Hematopoietic multipotent progenitor cell treated with erythropoietin and hydrocortisone succinate and interleukin-3 and kit ligand, for 15 days (in vitro differentiated cells): ENCODE data around the gene HDAC5.
"Not testable (repeated sequence)": the region's sequence is repeated elsewhere in the genome, so short reads cannot be mapped to it uniquely, and the experiment has no call there.

Source experiments
- DNase-seq: peaks from one replicate; pipeline ENCODE4 v3.0.0-alpha.2; 2015; ENCODE audit warnings: low spot score

The HDAC5 gene

GRCh38 chr17:44123356-44124117, at the start of gene HDAC5:
Gene HDAC5, minus strand, starts transcription at chr17:44123641. Its CDS starts 6,126 bp downstream, at chr17:44117515.
- peak; percentile 91 for DNase-seq

- no peak for DNase-seq
These were observed 48.6 kb upstream of the HDAC5 start for GRCh38 chr17:44171931-44172455.

GRCh38 chr17:44170499-44171201, 47.2 kb upstream of the HDAC5 start, which contains the start of gene ASB16:
Gene ASB16, plus strand, starts transcription at chr17:44170704. Its CDS starts 86 bp downstream, at chr17:44170790.
- DNase-seq = no peak

- no peak for DNase-seq
These were observed 46.7 kb upstream of the HDAC5 start for GRCh38 chr17:44170135-44170498.

- DNase-seq = no peak
These were observed 43.9 kb upstream of the HDAC5 start for GRCh38 chr17:44167181-44167861.

GRCh38 chr17:44164476-44164875, 41.0 kb upstream of the HDAC5 start:
- no peak for DNase-seq

GRCh38 chr17:44159519-44160210, 36.2 kb upstream of the HDAC5 start:
- DNase-seq = peak; percentile 55

- DNase-seq = no peak
These were observed 32.0 kb upstream of the HDAC5 start for GRCh38 chr17:44155488-44155887.

- DNase-seq = no peak
These were observed 29.4 kb upstream of the HDAC5 start for GRCh38 chr17:44152875-44153274.

- no peak for DNase-seq
These were observed 26.4 kb upstream of the HDAC5 start for GRCh38 chr17:44149750-44150329.

GRCh38 chr17:44149066-44149465, 25.6 kb upstream of the HDAC5 start:
- DNase-seq = not testable (repeated sequence)

GRCh38 chr17:44147812-44148211, 24.4 kb upstream of the HDAC5 start:
- DNase-seq = no peak

GRCh38 chr17:44146375-44147346, 23.2 kb upstream of the HDAC5 start:
- DNase-seq = no peak

- no peak for DNase-seq
These were observed 21.7 kb upstream of the HDAC5 start for GRCh38 chr17:44144966-44145739.

GRCh38 chr17:44143921-44144320, 20.5 kb upstream of the HDAC5 start:
- not testable (repeated sequence) for DNase-seq

- DNase-seq = no peak
These were observed 14.7 kb upstream of the HDAC5 start for GRCh38 chr17:44137891-44138709.

- DNase-seq = no peak
These were observed 11.5 kb upstream of the HDAC5 start for GRCh38 chr17:44134752-44135568.
